Endometrium (tissue), 2 donors: ENCODE data around the gene KCNC4.

Experiments used
- FAIRE-seq: peaks from 2 replicates; lab custom pipeline; 2012; peaks lifted over from hg19 to GRCh38; lab: Jason Lieb, UNC
- donor health status: control.
- donor health status: control.

The KCNC4 gene

GRCh38 chr1:110230381-110231199 is 20.5 kb downstream of the KCNC4 start:
- no peak for FAIRE-seq

GRCh38 chr1:110233861-110234260 is 23.7 kb downstream of the KCNC4 start:
- no peak for FAIRE-seq

GRCh38 chr1:110234691-110235090 is 24.6 kb downstream of the KCNC4 start:
- no peak for FAIRE-seq

GRCh38 chr1:110235181-110235833 is 25.2 kb downstream of the KCNC4 start:
- FAIRE-seq, result no peak

DNA sequence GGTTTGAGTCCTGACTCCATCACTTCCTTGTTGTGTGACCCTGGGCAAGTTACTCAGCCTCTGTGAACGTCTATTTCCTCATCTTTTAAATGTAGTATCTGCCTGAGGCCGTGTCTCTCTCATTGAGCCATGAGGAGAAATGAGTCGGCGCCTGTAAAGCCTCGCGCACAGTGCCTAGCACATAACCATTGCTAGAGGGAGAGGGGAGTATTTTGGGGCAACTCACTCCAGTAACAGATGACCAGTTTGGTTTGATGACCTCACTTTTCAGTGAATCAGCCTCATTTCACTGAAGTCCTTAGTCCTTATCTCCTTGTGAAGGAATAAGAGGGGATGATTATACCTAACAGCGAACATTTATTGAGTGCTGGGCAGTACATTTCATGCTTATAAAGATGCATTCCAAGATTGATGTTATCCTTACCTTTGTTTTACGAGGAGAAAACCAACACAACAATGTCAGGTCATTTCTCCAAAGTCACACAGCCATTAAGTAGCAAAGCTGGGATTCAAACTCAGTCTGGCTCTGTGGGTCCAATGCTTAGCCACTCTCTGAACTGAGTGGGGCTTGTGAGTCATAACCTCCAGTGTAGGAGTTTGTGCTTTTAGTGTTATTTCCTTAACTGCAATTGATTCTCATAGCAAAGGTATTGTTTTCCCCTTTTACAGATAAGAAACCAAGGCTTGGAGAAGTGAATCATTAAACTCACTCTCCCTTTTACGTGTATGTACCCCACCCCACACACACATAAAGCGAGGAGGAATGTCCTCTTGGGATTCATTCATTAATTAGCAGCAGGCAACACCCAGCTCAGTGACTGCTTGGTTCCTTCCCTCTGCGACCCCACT is 25.9 kb downstream of the KCNC4 start:
- FAIRE-seq, result no peak

DNA sequence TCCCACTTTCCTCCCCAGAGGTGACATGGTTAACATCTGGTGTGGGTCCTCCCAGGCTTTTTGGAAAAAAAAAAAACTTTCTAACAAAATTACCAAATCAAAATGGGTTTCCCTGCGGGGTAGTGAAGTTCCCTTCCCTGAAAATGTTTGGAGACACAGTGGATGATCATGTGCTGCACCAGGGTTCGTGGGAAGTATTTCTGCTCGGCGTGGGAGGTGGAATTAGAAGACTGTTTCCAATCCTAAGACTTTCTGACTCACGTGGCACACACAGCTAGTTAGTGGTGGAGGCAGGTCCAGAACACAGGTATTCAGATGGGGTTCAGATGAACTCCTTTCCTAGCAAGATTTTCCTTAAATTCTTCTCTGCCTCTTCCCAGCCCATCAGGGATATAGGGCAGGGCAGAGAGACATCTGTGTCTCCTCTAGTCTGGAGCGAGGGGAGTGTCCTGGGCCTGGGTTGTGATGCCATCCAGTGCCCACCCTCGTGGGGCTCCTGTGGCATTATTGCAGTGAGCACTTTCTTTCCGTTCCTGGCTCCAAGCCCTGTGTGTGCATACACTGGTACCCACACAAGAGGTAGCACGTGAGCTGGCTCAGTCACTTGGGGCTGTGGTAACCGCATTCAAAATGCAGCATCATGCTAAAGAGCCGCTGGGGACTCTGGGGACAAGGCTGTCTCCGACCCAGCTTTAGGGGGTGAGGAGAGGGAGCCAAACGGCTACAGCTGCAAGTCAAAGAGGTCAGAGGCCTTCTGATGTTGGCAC is 27.5 kb downstream of the KCNC4 start:
- FAIRE-seq, result no peak

- FAIRE-seq, result no peak
Observed at GRCh38 chr1:110239441-110240430, 29.6 kb downstream of the KCNC4 start.

- FAIRE-seq, result no peak
Observed at GRCh38 chr1:110240476-110241210, 30.5 kb downstream of the KCNC4 start.

DNA sequence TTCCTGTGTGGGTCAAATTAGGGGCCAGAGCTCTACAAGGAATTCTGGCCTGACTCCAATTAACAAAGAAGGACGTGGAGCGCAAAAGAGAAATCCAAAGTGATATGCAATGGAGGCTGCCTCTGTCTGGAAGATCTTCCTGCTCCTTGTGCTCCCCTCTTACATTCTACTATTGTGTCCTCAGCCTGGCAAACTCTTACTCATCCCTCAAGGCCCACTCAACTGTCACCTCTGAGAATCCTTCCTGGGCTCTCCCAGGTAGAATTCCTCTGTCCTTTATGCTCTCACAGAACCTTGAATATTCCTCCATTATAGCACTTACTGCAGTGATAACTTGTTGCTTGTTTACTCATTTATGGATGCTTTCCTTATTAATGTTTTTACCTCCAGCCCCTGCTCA is 31.4 kb downstream of the KCNC4 start:
- FAIRE-seq, result no peak

GRCh38 chr1:110242062-110242461 is 31.9 kb downstream of the KCNC4 start:
- no peak for FAIRE-seq

GRCh38 chr1:110242731-110243130 is 32.6 kb downstream of the KCNC4 start:
- FAIRE-seq, result no peak

- FAIRE-seq, result no peak
Observed at GRCh38 chr1:110243146-110243545, 33.0 kb downstream of the KCNC4 start.

GRCh38 chr1:110243574-110243973 is 33.5 kb downstream of the KCNC4 start:
- no peak for FAIRE-seq

GRCh38 chr1:110245876-110246620 is 35.9 kb downstream of the KCNC4 start:
- no peak for FAIRE-seq

GRCh38 chr1:110248746-110249145 is 38.6 kb downstream of the KCNC4 start:
- no peak for FAIRE-seq

- no peak for FAIRE-seq
Observed at GRCh38 chr1:110249256-110249655, 39.1 kb downstream of the KCNC4 start.

GRCh38 chr1:110250008-110250407 is 39.9 kb downstream of the KCNC4 start:
- no peak for FAIRE-seq

- no peak for FAIRE-seq
Observed at GRCh38 chr1:110250749-110251148, 40.6 kb downstream of the KCNC4 start.

GRCh38 chr1:110253213-110253612 is 43.1 kb downstream of the KCNC4 start:
- no peak for FAIRE-seq
